Measurements from ENCODE around the gene SLC24A3. TPM values are rescaled to one million over a fixed set of nuclear protein-coding genes. Genes with fewer than 3 reads are reported as not detected.

The SLC24A3 gene
- total RNA-seq, 1 experiment from 2014 or later, result not detected

GRCh38 chr20:19734811-19735210, 522.4 kb downstream of the SLC24A3 start:
- no peak for TF ChIP-seq SIN3A (IDR thresholded peaks at IDR 0.05; ENCODE audit: borderline replicate concordance, insufficient read depth, low read depth, low read length)
- no peak for TF ChIP-seq POLR2AphosphoS5 (IDR thresholded peaks at IDR 0.05; ENCODE audit: low read depth, low read length)
- TF ChIP-seq CTCF (IDR thresholded peaks at IDR 0.05), result no peak
- CTCF ChIA-PET, result no interaction called here
- no TSS peak for BruUV-seq (replicated peaks)
- DNase-seq (ENCODE audit: low read depth, low spot score) (no peak), ATAC-seq (no peak)
- Histone ChIP-seq H3K9me3 (ENCODE audit: control insufficient read depth, insufficient read depth, low read depth, low read length) (no peaks in the 10 kb centered on the region), H3K36me3 (ENCODE audit: control insufficient read depth, insufficient read depth, low read length) (no peaks in the 10 kb centered on the region), H3K27me3 (ENCODE audit: control insufficient read depth, insufficient read depth, low read length) (no peaks in the 10 kb centered on the region), H3K27ac (ENCODE audit: low read length) (peak overlapping the region; percentile 83), H3K4me3 (ENCODE audit: low read depth in 2 of 2, low read length in 2 of 2) (no peak overlapping the region), H3K4me1 (ENCODE audit: control insufficient read depth, insufficient read depth, low read length) (peaks cover 18% of the 10 kb centered on the region)
- POLR2A ChIA-PET, result no interaction called here
- in situ Hi-C loops (cut with HindIII; ENCODE audit: low pct_unique_long_range_greater_than_20kb, low sequenced_read_pairs), result no loop called here
- intact Hi-C loops (cut with micrococcal nuclease; ENCODE audit: unreplicated experiment), result no loop called here

GRCh38 chr20:19735446-19735845, 523.0 kb downstream of the SLC24A3 start:
- in situ Hi-C loops (cut with HindIII; ENCODE audit: low pct_unique_long_range_greater_than_20kb, low sequenced_read_pairs) (no loop called here), intact Hi-C loops (cut with micrococcal nuclease; ENCODE audit: unreplicated experiment) (no loop called here)
- TF ChIP-seq CTCF (IDR thresholded peaks at IDR 0.05) (no peak), REST (IDR thresholded peaks at IDR 0.05; ENCODE audit: insufficient read depth in 1 of 2, low read depth in 2 of 2, low read length in 1 of 2) (no peak), POLR2AphosphoS5 (IDR thresholded peaks at IDR 0.05; ENCODE audit: low read depth, low read length) (no peak), TCF7L2 (IDR thresholded peaks at IDR 0.05; ENCODE audit: low read depth, low read length) (no peak), SIN3A (IDR thresholded peaks at IDR 0.05; ENCODE audit: borderline replicate concordance, insufficient read depth, low read depth, low read length) (no peak)
- peak; percentile 64 for DNase-seq (ENCODE audit: low read depth, low spot score)
- Histone ChIP-seq H3K9me3 (ENCODE audit: control insufficient read depth, insufficient read depth, low read depth, low read length) (no peaks in the 10 kb centered on the region), H3K27me3 (ENCODE audit: control insufficient read depth, insufficient read depth, low read length) (no peaks in the 10 kb centered on the region), H3K27ac (ENCODE audit: low read length) (peak overlapping the region; percentile 83), H3K4me1 (ENCODE audit: control insufficient read depth, insufficient read depth, low read length) (peaks cover 18% of the 10 kb centered on the region), H3K36me3 (ENCODE audit: control insufficient read depth, insufficient read depth, low read length) (no peaks in the 10 kb centered on the region), H3K4me3 (ENCODE audit: low read depth in 2 of 2, low read length in 2 of 2) (no peak overlapping the region)
- POLR2A ChIA-PET, result no interaction called here
- BruUV-seq (replicated peaks), result no TSS peak
- peak; percentile 99 for ATAC-seq
- CTCF ChIA-PET, result no interaction called here

Data from Panc1 (cell line).